ENCODE results near the gene SACS. TPM values are rescaled to one million over a fixed set of nuclear protein-coding genes. Genes with fewer than 3 reads are reported as not detected.
A peak's percentile ranks its signal among the peaks of the same experiment; 100 is the strongest.
"Not testable (repeated sequence)": the region's sequence is repeated elsewhere in the genome, so short reads cannot be mapped to it uniquely, and the experiment has no call there.

The SACS gene
- polyA plus RNA-seq, 3 donors = 10.0 to 12.1 (median 10.8) TPM

DNA sequence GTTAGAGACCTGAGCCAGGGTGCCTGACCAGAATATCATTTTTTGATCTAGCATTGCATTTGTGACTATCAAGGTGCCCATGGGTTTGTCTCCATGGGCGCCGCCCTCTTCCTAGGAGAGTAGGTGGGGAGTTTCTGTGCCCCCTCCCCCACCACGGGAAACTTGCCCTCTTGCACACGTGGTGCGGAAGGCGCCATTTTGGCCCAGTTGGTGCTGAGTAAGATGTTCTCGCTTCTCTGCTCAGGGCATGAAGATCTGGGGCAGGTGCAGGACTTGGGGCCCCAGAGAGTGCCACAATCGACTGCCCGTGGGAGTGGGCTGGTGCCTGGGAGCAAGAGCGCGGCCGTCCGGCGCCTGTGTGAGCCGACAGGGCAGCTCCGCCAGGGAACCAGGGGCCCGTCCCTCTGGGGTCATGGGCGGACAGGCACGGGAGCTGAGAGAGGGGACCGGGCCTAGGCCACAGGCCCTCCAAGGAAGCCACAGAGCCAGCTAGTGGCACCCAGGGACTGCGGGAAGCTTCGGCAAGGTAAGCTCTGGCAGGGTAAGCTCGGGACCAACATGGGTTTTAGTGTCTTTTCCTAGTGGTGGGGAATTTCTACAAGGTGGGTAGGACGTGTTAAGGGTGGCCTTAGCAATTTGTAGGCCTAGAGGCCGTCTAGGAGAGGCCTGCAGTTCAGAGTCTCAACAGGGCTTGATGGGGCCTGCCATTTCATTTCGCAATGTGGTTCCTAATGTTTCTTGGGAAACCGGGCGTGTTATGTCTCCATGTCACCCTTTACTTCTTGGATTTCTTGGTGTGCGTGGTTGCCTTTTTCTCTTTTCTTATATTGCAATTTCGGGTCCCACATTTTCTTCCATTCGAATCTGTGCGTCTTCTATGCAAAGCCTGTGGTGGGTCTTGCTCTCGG lies 14.5 kb downstream of the SACS start:
- DNase-seq = no peak

DNA sequence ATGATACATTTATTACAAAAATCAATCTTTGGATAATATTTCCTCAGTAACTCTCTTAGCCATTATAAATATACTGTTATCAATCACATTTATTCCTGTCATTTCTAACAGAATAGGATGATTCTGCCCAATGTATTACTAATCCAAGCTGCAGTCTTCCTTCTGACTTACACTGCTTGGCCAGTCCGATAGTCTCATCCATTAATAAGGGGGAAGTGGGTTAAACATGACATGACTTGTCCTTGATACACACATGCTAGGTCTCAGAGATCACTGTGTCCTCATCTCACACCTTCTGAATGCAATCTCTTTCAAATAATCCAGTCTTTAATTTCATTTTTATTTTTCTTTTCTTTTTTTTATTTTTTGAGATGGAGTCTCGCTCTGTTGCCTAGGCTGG lies 18.8 kb downstream of the SACS start:
- DNase-seq = no peak

DNA sequence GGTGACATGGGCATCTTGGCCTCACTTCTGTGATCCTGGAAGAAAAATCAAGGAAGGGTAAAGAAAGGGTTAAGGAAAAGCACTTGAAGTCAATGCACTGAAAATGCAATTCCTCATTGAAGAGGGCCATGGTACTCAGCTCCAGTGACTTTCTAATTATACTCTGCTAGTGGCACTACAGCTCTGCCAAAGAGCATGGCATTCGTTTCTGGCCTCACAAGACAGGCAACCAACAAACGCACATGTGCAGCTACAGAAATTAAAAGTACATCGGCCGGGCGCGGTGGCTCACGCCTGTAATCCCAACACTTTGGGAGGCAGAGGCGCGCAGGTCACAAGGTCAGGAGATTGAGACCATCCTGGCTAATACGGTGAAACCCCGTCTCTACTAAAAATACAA lies 21.8 kb downstream of the SACS start:
- no peak for DNase-seq

DNA sequence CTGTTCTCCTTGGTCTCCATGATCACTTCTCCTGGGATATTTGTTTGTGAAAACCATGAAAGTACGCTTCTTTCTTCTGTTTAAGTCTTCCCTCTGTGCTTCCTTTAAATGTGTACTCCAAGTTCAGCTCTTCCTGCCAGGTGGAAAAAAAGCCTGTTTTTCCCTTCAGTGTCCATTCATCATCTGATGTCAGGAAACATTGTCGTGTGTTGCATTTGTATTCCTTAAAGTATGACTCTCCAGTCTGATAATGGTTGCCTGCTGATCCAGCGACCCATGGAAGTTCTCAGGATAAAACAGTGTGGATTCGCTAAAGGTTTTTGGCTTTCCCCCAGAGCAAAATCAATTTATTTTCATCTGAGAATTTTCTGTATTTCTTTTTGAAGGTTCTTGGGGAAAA lies 22.3 kb downstream of the SACS start:
- DNase-seq = no peak

DNA sequence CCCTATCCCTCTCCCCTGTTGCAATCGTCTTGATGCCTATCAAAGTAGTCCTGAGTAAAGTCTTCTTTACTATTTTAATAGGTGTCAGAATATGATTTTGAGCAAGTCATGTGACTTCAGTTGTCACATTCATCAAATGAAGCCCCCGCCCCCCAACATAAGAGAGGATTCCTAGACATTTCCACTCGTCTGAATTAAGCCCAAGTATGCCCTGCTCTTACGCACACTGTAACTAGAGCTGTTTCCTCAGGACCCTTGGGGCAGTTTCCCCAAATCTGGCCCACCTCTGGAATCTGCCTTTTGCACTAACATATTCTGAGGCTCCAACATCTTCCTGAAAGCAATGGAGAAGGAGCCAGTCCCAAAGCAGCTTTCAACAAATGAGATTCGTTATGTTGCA lies 25.5 kb downstream of the SACS start:
- no peak for DNase-seq

DNA sequence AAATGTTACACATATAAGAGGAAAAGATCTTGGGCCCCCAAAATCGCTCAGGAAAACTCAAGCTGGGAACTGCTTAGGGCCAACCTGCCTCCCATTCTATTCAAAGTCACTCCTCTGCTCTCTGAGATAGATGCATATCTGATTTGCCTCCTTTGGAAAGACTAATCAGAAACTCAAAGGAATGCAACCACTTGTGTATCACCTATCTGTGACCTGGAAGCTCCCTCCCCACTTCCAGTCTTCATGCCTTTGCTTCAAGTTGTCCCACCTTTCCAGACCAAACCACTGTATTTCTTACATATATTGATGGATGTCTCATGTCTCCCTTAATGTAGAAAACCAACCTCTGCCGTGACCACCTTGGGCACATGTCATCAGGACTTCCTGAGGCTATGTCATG lies 32.3 kb downstream of the SACS start:
- not testable (repeated sequence) for DNase-seq

DNA sequence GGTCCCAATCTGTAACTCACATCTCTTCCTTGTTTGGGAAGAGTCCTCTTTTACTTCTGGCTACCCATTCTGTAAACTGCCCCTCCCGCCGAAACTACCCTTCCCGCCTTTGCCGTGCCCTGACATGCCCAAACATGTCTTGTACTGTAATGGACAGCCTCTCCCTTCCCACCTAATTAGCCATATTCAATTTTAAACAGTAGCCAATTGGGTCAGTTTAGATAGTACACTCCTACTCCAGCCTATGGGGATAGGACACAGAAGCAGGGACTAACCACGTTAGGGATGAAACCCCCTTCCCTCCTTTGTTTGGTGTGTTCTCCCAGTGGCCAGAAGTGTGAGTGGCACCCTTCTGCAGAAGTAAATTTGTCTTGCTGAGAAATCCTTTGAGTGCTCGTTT lies 34.2 kb downstream of the SACS start:
- DNase-seq = no peak

DNA sequence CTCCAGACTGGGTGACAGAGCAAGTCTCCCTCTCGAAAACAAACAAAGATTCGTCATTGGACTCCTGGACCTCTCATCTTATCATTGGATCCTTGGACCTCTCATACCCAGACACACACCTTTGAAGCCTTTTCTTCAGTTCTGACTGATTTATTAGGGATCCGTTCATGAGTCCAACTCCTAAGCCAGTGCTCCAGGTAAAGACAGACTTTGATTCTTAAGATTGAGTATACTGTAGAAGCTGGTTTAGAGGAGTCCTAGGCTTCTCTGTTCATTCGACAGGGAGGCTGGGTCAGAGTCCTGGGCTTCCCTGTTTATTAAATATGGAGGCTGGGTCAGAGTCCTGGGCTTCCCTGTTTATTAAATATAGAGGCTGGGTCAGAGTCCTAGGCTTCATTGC lies 38.7 kb downstream of the SACS start:
- no peak for DNase-seq

DNA sequence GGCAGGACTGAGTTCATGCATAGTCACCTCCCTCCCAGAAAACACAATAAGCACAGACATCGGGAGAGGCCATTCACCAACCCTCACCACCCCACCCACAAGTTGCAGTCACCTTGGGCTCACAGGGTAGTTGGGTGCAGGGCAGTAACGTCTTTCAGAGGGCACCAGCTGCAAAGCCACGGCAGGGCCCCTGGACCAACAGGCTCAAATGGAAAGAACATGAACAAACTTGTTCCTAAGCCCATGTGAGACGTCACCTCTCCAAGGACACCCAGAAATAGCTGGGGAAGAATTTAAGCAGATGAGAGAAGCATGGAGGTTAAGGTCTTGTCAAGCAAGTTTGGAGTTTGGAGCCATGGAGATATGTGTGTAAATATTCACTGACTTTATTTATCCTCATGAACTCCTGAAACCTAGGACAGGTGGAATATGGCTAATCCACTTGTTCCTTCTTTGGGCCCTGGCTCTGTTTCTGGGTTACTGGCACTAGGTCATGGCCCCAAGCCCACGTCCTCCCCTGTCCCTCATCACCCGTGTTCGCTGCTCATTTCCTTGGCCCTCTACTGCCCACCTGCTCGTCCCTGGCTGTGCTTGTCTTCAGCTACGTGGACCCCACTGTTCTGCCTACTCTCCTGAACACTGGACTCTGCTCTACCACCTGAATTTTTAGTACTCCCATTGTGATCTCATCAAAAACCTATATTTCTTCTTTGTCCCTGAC lies 40.4 kb downstream of the SACS start:
- DNase-seq = no peak

DNA sequence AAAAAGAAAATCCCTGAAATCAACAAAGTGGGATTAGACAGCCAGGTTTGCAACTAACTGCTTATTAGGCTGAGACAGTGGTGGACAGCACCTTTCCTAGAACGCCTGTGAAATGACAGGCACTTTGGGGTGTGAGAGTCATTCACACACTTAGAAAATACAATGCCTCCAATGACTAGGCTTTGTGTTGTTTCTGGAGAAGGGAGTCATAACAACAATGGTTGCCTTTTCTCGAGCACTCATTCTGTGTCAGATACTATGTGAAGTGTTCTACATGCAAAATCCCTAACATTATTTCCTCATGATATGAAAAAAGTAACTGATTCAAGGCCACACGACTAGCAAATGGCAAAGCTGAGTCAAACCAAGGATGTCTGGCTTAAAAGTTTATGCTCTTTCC lies 41.2 kb downstream of the SACS start:
- DNase-seq = no peak

DNA sequence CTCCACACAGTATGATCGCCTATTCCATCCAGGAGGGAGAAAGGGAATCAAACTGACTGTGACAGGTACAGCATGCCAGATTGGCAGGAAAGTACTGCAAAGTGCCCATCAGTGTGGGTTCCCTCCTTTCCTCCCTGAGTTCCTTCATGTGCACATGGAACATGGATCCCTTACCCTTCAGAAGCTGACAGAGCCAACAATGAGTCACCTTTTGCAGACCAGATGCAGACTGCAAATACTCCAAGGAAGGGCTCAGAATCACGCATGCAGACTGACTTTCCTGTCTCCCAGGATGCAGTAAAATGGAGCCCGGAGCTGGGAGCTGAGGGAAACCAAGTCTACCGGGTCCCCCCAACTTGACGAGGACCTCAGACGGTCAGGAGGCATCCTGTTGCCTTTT lies 41.8 kb downstream of the SACS start:
- no peak for DNase-seq

DNA sequence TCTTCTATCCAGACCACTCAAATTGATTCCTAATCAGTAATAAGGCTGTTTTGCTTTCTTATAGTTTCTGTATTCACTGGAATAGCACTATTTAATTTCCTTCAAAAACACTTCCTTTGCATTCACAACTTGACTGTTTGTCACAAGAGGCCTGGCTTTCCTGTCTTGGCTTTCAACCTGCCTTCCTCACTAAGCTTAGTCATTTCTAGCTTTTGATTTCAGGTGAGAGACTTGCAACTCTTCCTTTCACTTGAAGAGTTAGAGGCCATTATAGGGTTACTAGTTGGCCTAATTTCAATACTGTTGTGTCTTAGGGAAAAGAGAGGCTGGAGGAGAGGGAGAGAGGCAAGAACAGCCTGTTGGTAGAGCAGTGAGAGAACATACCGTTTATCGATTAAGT lies 47.0 kb downstream of the SACS start:
- no peak for DNase-seq

DNA sequence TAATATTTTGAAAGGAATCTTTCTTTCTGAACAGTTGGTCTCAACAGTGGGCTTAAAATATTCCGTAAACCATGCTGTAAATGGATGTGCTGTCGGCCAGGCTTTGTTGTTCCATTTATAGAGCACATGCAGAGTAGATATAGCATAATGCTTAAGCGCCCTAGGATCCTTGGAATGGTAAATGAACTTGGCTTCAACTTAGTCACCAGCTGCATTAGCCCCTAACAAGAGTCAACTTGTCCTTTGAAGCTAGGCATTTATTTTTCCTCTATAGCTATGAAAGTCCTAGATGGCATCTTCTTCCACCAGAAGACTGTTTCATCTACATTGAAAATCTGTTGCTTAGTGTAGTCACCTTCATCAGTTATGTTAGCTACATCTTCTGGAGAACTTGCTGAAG lies 47.6 kb downstream of the SACS start:
- DNase-seq = no peak

DNA sequence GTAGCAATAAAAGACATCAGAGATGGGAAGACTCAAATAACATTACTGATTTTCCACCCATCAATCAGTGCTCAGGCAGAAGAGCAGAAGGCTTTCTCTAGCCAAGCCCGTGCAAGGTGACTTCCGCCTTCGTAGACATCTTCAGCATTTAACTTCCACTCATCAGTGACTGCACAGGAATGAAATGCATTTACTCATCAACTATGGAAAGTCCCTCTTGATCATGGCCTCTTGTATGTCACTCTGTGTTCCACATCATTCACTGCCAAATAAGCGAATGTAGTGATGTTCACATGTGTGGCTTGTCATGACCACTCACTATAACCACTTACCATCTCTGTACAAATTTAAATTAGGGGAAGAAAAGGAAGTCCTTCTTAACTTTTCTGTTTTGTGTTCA lies 49.4 kb downstream of the SACS start:
- DNase-seq = no peak

DNA sequence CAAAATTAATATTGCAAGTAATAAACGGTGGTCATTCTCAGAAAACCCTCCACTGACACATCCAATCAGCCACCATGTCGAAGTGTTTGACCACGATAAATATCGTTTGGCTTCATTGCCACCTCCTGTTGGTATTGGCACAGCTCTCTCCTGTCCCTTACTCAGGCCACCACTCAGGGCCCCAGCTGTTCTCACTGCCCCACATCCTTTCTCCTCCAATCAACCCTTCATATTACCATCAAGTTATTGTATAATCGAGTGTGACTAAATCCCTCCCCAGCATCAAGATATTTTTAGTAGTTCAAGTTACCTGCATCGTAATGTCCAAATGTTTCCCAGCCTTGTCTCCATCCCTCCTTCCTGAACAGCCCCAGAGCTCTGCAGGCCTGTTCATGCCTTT lies 50.4 kb downstream of the SACS start:
- DNase-seq = no peak

DNA sequence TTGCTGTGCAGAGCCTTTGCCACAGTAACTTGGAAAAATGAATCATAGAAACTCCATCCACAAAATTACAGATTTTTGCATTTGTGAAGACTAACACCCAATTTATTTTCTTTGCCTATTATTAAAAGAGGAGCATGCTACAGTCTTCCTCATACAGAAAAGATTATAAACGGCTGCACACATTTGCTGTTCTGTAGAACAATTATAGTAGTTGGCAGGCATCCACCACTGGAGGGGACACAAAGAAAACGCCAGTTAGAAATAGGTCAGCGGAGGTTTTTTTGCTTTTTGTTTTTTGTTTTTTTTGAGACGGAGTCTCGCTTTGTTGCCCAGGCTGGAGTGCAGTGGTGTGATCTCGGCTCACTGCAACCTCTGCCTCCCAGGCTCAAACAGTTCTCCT lies 51.6 kb downstream of the SACS start:
- no peak for DNase-seq

DNA sequence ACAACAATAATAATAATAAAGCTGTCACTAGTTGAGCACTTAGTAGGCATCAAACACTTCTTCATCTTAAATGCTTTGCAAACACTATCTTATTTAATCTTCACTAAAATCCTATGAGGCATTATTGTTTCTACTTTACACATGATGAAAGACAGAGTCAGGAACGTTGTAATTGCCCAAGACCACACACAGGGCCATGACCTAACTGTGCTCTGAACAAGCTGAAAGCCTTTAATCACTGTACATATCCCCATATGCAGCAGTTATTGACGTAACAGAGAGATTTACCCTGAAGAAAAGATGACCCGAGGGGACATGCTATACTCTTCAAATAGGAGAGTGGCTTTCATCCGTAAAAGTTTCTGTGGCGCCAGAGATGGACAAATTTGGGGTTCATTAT lies 53.0 kb downstream of the SACS start:
- no peak for DNase-seq

DNA sequence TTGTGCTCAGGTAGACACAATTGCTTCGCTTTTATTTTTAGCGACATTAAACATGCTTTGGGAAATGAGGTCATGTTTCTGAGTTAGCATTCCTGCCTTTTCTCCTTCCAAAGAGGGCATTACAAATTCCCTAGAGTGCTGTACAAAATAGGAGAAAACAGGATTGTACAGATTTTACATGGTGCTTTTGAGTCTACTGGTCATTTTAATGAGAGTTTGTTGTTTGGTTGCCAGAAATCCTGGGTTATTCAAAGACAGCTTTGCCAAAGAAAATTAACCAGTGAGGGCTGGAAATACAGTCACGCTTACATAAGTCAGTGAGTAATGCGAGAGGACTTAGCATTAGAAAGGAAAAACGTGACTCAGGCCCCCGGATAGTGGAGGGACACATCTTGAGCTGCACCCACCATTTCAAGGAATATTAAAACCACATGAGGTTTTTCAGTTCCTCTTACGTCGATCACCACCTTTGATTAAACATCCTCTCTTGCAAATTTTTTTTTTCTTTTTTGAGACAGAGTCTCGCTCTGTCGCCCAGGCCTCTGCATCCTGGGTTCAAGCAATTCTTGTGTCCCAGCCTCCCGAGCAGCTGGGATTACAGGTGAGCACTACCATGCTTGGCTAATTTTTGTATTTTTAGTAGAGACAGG lies 55.4 kb downstream of the SACS start:
- DNase-seq = peak; percentile 21

DNA sequence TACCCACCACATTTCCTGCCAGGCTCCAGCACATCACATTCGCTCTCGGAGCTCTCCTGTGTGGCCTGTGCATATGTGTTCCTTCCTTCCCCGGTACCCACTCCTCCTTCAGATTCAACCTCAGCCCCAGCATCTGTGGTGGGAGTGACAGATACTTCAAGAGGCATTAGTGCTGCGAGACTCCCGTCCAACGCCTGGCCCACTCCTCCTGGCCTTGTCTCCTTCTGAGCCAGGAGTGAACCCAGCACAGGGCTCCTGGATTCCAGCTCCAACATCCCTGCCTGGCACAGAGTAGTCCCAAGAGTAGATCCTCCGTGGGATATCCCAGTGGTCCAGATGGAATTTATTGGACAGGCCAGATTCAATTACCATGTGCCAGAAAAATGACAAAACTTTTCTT lies 55.9 kb downstream of the SACS start:
- no peak for DNase-seq

DNA sequence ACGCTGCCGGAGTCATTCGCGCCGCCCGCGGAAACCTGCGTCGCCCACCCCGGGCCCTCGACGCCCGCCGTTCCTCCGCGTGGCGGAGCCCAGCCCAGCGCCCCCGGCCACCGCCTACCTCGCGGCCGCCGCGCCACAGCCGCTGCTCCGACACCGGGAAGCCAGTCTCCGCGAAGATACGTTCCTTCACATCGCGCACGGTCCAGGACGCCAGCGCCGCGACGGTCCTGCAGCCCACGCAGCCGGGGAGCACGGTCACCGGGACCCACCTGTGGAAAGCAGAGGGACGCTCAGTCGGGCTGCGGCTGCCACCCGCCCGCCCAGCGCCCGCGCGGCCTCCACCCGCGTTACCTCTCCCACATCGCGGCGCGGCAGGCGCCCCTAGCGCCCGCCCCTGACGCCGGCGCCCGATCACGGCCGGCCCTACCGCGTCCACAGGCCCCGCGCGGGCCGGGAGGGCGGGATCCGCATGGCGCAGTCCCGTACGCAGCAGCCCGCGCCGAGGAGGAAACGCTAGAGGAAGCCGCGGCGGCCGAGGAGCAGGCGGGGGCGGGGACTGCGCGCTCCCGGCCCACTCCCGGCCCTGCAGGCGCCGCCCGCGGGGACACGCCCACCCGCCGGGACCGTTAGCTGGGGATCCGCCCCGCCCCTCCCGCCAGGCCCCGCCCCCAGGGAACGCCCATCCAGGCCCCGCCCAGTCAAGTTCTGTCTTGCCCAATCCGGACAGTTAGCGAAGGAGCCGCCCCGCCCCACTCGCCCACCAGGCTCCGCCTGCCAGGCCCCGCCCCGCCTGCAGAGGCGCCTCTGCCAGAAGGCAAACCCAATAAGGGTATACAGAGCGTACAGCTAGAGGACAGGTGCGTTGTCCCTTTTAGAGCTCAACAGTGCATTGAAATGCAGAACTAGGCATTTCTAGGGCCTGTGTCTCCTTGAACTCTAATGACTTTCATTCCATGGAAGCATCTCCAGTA lies 58.2 kb downstream of the SACS start:
- peak; percentile 93 for DNase-seq

DNA sequence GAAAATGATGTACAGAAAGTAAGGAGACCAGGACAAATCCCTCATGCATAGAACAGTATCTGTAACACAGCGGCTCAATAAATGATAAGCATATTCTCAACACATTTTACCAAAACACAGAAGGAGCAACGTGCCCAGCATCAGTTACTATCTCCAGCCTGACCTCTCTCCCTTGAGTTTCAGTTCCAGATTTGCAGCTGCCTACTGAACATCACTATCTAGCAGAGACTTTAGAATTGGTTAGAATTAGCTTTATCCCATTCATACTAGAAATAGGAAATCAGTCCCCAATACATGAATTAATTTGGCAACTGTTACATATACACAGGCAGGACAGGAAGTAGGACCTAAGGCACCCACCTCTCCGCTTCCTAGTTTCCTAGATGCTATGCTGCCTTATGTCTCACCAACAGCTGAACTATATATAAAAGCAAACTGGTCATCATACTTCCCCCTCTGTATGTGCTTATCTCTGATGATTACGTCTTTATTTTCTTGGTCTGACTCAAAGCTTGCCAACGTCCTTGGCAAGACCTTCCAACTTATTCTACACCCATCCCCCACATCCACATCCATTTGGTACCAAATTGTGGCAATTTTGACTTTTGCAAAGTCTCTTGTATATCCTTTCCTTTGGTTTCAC lies 61.1 kb downstream of the SACS start:
- DNase-seq = no peak

All from renal pelvis (tissue), 4 donors.